Thyroid gland (tissue), 4 donors: ENCODE results near the gene P2RY11. TPM values are rescaled to one million over a fixed set of nuclear protein-coding genes. Genes with fewer than 3 reads are reported as not detected.

Experiments used
- DNase-seq, 2 donors: peaks; one replicate each; pipeline ENCODE4 v3.0.0-alpha.2; 2019
- H3K27ac ChIP-seq, 3 donors: fragments of 200-600 bp; sonication (generic); 1 replicate in 2 of 3; 2 replicates in 1 of 3; pipeline ENCODE4 v1.5.1; 2016 to 2019; ENCODE audit warnings: mild to moderate bottlenecking in 1 of 3, moderate library complexity in 1 of 3
- H3K27me3 ChIP-seq: fragments of 200-600 bp; sonication (generic); one replicate; pipeline ENCODE4 v1.5.1; 2019
- H3K36me3 ChIP-seq, 2 donors: fragments of 200-600 bp; sonication (generic); one replicate each; pipeline ENCODE4 v1.5.1; 2016 to 2019
- H3K4me1 ChIP-seq, 2 donors: fragments of 200-600 bp; sonication (generic); one replicate each; pipeline ENCODE4 v1.5.1; 2017 to 2019
- H3K4me3 ChIP-seq, 3 donors: fragments of 200-600 bp; sonication (generic); replicated peaks in 1 of 3; 1 replicate in 2 of 3; 2 replicates in 1 of 3; pipeline ENCODE4 v1.5.1; 2016; ENCODE audit warnings: mild to moderate bottlenecking in 1 of 3
- H3K9me3 ChIP-seq: fragments of 200-600 bp; sonication (generic); one replicate; pipeline ENCODE4 v1.5.1; 2017
- POLR2A ChIP-seq, 2 donors: fragments of 450-650 bp; IDR thresholded peaks; one replicate each; pipeline ENCODE4 v1.6.1; 2017; ENCODE audit warnings: antibody characterized with exemption in 2 of 2, mild to moderate bottlenecking in 2 of 2, moderate library complexity in 1 of 2
- WGBS, 2 donors: methylation state at CpG; one replicate each; pipeline ENCODE4 v1.1.5; 2017; 5-methylcytosine and 5-hydroxymethylcytosine counted together
- intact Hi-C: fragments of 100-400 bp; cut with DNase I; formaldehyde crosslinking; loops from one replicate; pipeline ENCODE4 v1.15.1; 2023
- total RNA-seq, 4 donors: library from RNA; depleted of rRNA; stranded (reverse); fragments of >200 nt; gene quantifications; one replicate each; pipeline ENCODE4 v1.2.3, GENCODE V29; 2016
- TF ChIP-seq, protein P1 (sequence below), 6 experiments: fragments of 200-600 bp in 3 of 6; fragments of 450-650 bp in 3 of 6; sonication (generic) in 3 of 6; IDR thresholded peaks; one replicate each; pipeline ENCODE4 v1.5.1; 2016 to 2019; ENCODE audit warnings: antibody characterized with exemption in 6 of 6, mild to moderate bottlenecking in 2 of 6, inconsistent platforms in 1 of 6, moderate library complexity in 1 of 6

P2RY11 gene
- total RNA-seq, 4 donors from 2014 or later: 6.1 to 9.3 (median 6.3) TPM

GRCh38 chr19:10115392-10116084 is 4.0 kb downstream of the P2RY11 start:
- H3K4me1 ChIP-seq: peaks cover 6 to 13% of the 10 kb centered on the region in 2 donors
- intact Hi-C loops: loop anchor here (10.0 kb wide), 1 partner anchor 139 kb away; the partner anchor contains the start of gene MRPL4
- no peak overlapping the region for H3K4me3 ChIP-seq
- 89 to 91% methylated on average over 30 to 35 of the region's 45 CpGs for WGBS, 2 donors
- H3K36me3 ChIP-seq: peaks cover 41 to 48% of the 10 kb centered on the region in 2 donors
- TF ChIP-seq, protein P1, sequence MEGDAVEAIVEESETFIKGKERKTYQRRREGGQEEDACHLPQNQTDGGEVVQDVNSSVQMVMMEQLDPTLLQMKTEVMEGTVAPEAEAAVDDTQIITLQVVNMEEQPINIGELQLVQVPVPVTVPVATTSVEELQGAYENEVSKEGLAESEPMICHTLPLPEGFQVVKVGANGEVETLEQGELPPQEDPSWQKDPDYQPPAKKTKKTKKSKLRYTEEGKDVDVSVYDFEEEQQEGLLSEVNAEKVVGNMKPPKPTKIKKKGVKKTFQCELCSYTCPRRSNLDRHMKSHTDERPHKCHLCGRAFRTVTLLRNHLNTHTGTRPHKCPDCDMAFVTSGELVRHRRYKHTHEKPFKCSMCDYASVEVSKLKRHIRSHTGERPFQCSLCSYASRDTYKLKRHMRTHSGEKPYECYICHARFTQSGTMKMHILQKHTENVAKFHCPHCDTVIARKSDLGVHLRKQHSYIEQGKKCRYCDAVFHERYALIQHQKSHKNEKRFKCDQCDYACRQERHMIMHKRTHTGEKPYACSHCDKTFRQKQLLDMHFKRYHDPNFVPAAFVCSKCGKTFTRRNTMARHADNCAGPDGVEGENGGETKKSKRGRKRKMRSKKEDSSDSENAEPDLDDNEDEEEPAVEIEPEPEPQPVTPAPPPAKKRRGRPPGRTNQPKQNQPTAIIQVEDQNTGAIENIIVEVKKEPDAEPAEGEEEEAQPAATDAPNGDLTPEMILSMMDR (IDR thresholded peaks at IDR 0.05): no peak
- no peak for TF ChIP-seq POLR2A (IDR thresholded peaks at IDR 0.05)
- no peaks in the 10 kb centered on the region for H3K27me3 ChIP-seq
- H3K27ac ChIP-seq: no peak overlapping the region
- H3K9me3 ChIP-seq: no peaks in the 10 kb centered on the region
- no peak for DNase-seq

DNA sequence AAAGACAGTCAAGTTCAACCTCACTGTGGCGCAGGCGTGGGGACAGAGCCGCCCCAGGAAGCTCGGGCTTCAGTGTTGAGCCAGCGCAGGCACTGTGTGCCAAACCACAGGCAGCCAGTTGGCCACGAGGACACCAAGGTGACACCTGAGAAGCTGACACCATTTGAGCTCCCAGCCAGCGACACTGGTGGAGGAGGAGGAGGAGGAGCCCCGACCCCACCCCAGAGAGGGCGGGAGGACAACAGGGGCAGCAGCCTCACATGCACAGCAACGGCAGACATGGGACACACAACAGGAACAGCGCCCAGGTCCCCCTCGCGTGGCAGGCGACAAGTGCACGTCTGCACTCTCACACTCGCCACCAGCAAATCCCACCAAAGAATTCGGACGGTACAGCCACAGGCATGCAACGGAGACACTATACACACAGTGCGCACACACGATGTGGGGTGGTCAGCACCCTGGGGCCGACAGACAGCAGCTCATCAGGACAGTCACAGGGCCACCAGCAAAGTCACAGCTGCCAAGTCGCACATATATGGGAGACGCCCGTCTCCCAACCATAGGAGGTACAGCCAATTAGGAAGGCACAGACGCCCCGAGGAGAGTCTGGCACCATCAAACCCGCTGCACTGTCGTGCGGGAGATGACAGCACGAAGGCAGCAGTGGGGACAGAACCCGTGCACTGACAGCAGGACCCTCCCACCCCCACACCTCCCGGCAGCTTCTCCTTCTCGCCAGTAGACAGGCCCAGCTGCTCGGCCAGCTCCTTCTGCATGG is 4.8 kb downstream of the P2RY11 start:
- 83 to 91% methylated on average over 6 to 27 of the region's 35 CpGs for WGBS, 2 donors
- peaks cover 7 to 16% of the 10 kb centered on the region in 2 donors for H3K4me1 ChIP-seq

GRCh38 chr19:10116866-10117616 is 5.5 kb downstream of the P2RY11 start:
- TF ChIP-seq, protein P1 (IDR thresholded peaks at IDR 0.05): no peak
- TF ChIP-seq POLR2A (IDR thresholded peaks at IDR 0.05): no peak
- Histone ChIP-seq H3K36me3 (peaks cover 32 to 40% of the 10 kb centered on the region in 2 donors), H3K4me3 (no peak overlapping the region), H3K27me3 (no peaks in the 10 kb centered on the region), H3K9me3 (no peaks in the 10 kb centered on the region), H3K4me1 (peaks cover 13 to 24% of the 10 kb centered on the region in 2 donors), H3K27ac (no peak overlapping the region)
- 94 to 96% methylated on average over 15 to 20 of the region's 21 CpGs for WGBS, 2 donors
- DNase-seq: no peak
- intact Hi-C loops: loop anchor here (10.0 kb wide), 1 partner anchor 138 kb away; the partner anchor contains the start of gene MRPL4

More for the DNA sequence above, 4.8 kb downstream of the P2RY11 start:
- Histone ChIP-seq H3K4me3 (no peak overlapping the region), H3K36me3 (peaks cover 34 to 41% of the 10 kb centered on the region in 2 donors), H3K9me3 (no peaks in the 10 kb centered on the region), H3K27ac (no peak overlapping the region), H3K27me3 (no peaks in the 10 kb centered on the region)
- DNase-seq: no peak
- intact Hi-C loops: loop anchor here (10.0 kb wide), 1 partner anchor 139 kb away; the partner anchor contains the start of gene MRPL4
- no peak for TF ChIP-seq POLR2A (IDR thresholded peaks at IDR 0.05)
- TF ChIP-seq, protein P1 (IDR thresholded peaks at IDR 0.05): no peak

- 41 to 50% methylated on average over 12 of the region's 12 CpGs for WGBS, 2 donors
- peak overlapping the region in 1 of 3 donors; percentile 24 for H3K27ac ChIP-seq
- DNase-seq: no peak
- H3K27me3 ChIP-seq: no peaks in the 10 kb centered on the region
- peaks cover 13 to 25% of the 10 kb centered on the region in 2 donors for H3K4me1 ChIP-seq
- H3K4me3 ChIP-seq: peak overlapping the region; percentile 60 to 74 (median 65)
- H3K36me3 ChIP-seq: peaks cover 32 to 40% of the 10 kb centered on the region in 2 donors
- intact Hi-C loops: loop anchor here (10.0 kb wide), 1 partner anchor 136 kb away; the partner anchor contains the start of gene MRPL4
- no peaks in the 10 kb centered on the region for H3K9me3 ChIP-seq
- no peak for TF ChIP-seq POLR2A (IDR thresholded peaks at IDR 0.05)
- TF ChIP-seq, protein P1 (IDR thresholded peaks at IDR 0.05): no peak
Measured at GRCh38 chr19:10118960-10119359, 7.5 kb downstream of the P2RY11 start.
